PFSK-1 (cell line): ENCODE measurements around the gene PKD1L1.

Source experiments
- FOXP2 ChIP-seq: optimal IDR thresholded peaks from 2 replicates; pipeline ENCODE3; 2011; ENCODE audit warnings: borderline replicate concordance, control low read depth, inconsistent platforms; ENCODE audit not compliant: insufficient read depth; ENCODE audit errors: extremely low read length, extremely low read depth
- POLR2AphosphoS5 ChIP-seq: IDR thresholded peaks from 2 replicates; pipeline ENCODE4 v1.6.1; 2012; ENCODE audit warnings: low read depth, mild to moderate bottlenecking, control low read depth, low read length, moderate library complexity
- REST ChIP-seq, 2 experiments: IDR thresholded peaks; 2 replicates each; pipeline versions ENCODE4 v1.6.1 to v1.8.0; 2011 to 2012; ENCODE audit warnings: low read depth in 2 of 2, low read length in 2 of 2, control low read depth in 1 of 2, inconsistent platforms in 1 of 2, mild to moderate bottlenecking in 1 of 2, moderate library complexity in 1 of 2; ENCODE audit not compliant: insufficient read depth in 1 of 2
- SIN3A ChIP-seq: IDR thresholded peaks from 2 replicates; pipeline ENCODE4 v1.6.1; 2012; ENCODE audit warnings: mild to moderate bottlenecking, low read length, moderate library complexity, borderline replicate concordance; ENCODE audit not compliant: insufficient read depth
- TAF1 ChIP-seq: IDR thresholded peaks from 2 replicates; pipeline ENCODE4 v1.6.1; 2012; ENCODE audit warnings: low read length, control low read depth, borderline replicate concordance; ENCODE audit not compliant: insufficient read depth

PKD1L1 gene

GRCh38 chr7:47944536-47945260 lies 3.6 kb downstream of the PKD1L1 start:
- TF ChIP-seq TAF1, result no peak
- no peak for TF ChIP-seq POLR2AphosphoS5
- no peak for TF ChIP-seq SIN3A
- no peak for TF ChIP-seq REST (IDR thresholded peaks at IDR 0.05; ENCODE audit: insufficient read depth in 1 of 2, low read depth in 2 of 2, low read length in 2 of 2)
- TF ChIP-seq FOXP2, result no peak

- 0 out of 4 replicates have a peak, but pooled peaks of 1 of the 2 experiments have one; percentile 13 for TF ChIP-seq REST (IDR thresholded peaks at IDR 0.05; ENCODE audit: insufficient read depth in 1 of 2, low read depth in 2 of 2, low read length in 2 of 2)
- no peak for TF ChIP-seq SIN3A
- TF ChIP-seq POLR2AphosphoS5, result no peak
- TF ChIP-seq FOXP2, result peak; percentile 53
- TF ChIP-seq TAF1, result no peak
Measured at GRCh38 chr7:47943676-47944474, 4.4 kb downstream of the PKD1L1 start.

GRCh38 chr7:47942132-47942531 lies 6.1 kb downstream of the PKD1L1 start:
- TF ChIP-seq REST (IDR thresholded peaks at IDR 0.05; ENCODE audit: insufficient read depth in 1 of 2, low read depth in 2 of 2, low read length in 2 of 2) (no peak), TAF1 (no peak), SIN3A (no peak), FOXP2 (no peak)

- TF ChIP-seq TAF1 (no peak), REST (IDR thresholded peaks at IDR 0.05; ENCODE audit: insufficient read depth in 1 of 2, low read depth in 2 of 2, low read length in 2 of 2) (no peak), SIN3A (no peak), POLR2AphosphoS5 (no peak), FOXP2 (no peak)
Measured at GRCh38 chr7:47941136-47941844, 7.0 kb downstream of the PKD1L1 start.
